CD14-positive monocyte (primary cell): Measurements from ENCODE around the gene ENTHD1. TPM values are rescaled to one million over a fixed set of nuclear protein-coding genes. Genes with fewer than 3 reads are reported as not detected.

Source experiments
- DNase-seq, 3 donors: peaks; one replicate each; pipeline ENCODE4 v3.0.0-alpha.2; 2011 to 2022
- H2AFZ ChIP-seq: 2 replicates; pipeline ENCODE4 v1.6.0; 2012; ENCODE audit warnings: mild to moderate bottlenecking, low read depth, low read length, inconsistent platforms; ENCODE audit not compliant: insufficient read depth, poor library complexity, severe bottlenecking
- H3K27ac ChIP-seq, 2 donors: 1 replicate in 1 of 2; 2 replicates in 1 of 2; pipeline ENCODE4 v1.5.1; 2012 to 2013; ENCODE audit warnings: low read length in 2 of 2, control low read depth in 1 of 2, inconsistent platforms in 1 of 2, low read depth in 1 of 2, mild to moderate bottlenecking in 1 of 2
- H3K27me3 ChIP-seq, 2 donors: one replicate each; pipeline versions ENCODE4 v1.6.0 to v1.6.1; 2011 to 2013; ENCODE audit warnings: low read length in 2 of 2; ENCODE audit not compliant: control insufficient read depth in 2 of 2, insufficient read depth in 2 of 2
- H3K36me3 ChIP-seq, 2 donors: replicated peaks in 1 of 2; 1 replicate in 1 of 2; 2 replicates in 1 of 2; pipeline versions ENCODE4 v1.5.1 to v1.6.1; 2012 to 2013; ENCODE audit warnings: low read length in 2 of 2, control low read depth in 1 of 2, inconsistent platforms in 1 of 2, mild to moderate bottlenecking in 1 of 2; ENCODE audit not compliant: insufficient read depth in 2 of 2, control insufficient read depth in 1 of 2
- H3K4me1 ChIP-seq, 2 donors: 1 replicate in 1 of 2; 2 replicates in 1 of 2; pipeline versions ENCODE4 v1.5.1 to v1.6.1; 2012 to 2013; ENCODE audit warnings: low read length in 2 of 2, control low read depth in 1 of 2, inconsistent platforms in 1 of 2, mild to moderate bottlenecking in 1 of 2, moderate library complexity in 1 of 2; ENCODE audit not compliant: insufficient read depth in 2 of 2, control insufficient read depth in 1 of 2
- H3K4me2 ChIP-seq: replicated peaks from 2 replicates; pipeline ENCODE3; 2012; ENCODE audit warnings: low read length, moderate library complexity, mild to moderate bottlenecking; ENCODE audit not compliant: poor library complexity, severe bottlenecking; ENCODE audit errors: extremely low read depth
- H3K4me3 ChIP-seq, 3 experiments: fragments of 200-600 bp in 1 of 3; sonication (generic) in 1 of 3; replicated peaks in 1 of 3; 1 replicate in 2 of 3; 2 replicates in 1 of 3; pipeline ENCODE4 v1.5.1; 2011 to 2013; ENCODE audit warnings: low read length in 3 of 3, mild to moderate bottlenecking in 3 of 3, control low read depth in 2 of 3, low read depth in 2 of 3, inconsistent platforms in 1 of 3, moderate library complexity in 1 of 3
- H3K79me2 ChIP-seq: 2 replicates; pipeline ENCODE4 v1.6.0; 2012; ENCODE audit warnings: mild to moderate bottlenecking, control low read depth, inconsistent platforms, low read length, moderate library complexity; ENCODE audit not compliant: insufficient read depth
- H3K9ac ChIP-seq: 2 replicates; pipeline ENCODE4 v1.6.0; 2017; ENCODE audit warnings: low read length, mild to moderate bottlenecking; ENCODE audit not compliant: insufficient read depth, poor library complexity, severe bottlenecking
- H3K9me3 ChIP-seq, 2 donors: replicated peaks in 1 of 2; 1 replicate in 1 of 2; 2 replicates in 1 of 2; pipeline versions ENCODE4 v1.5.1 to v1.6.1; 2012 to 2013; ENCODE audit warnings: low read length in 2 of 2, control low read depth in 1 of 2; ENCODE audit not compliant: control insufficient read depth in 1 of 2, insufficient read depth in 1 of 2
- H4K20me1 ChIP-seq: 2 replicates; pipeline ENCODE4 v1.6.0; 2012; ENCODE audit warnings: mild to moderate bottlenecking, low read length, control low read depth, moderate library complexity; ENCODE audit not compliant: insufficient read depth
- H3K27ac Mint-ChIP-seq, 7 donors: one replicate each; pipeline ENCODE4 v1.8.0; 2020; ENCODE audit warnings: mild to moderate bottlenecking in 7 of 7, mixed read lengths in 7 of 7, moderate library complexity in 6 of 7, inconsistent platforms in 2 of 7
- H3K27me3 Mint-ChIP-seq, 3 donors: one replicate each; pipeline ENCODE4 v1.8.0; 2021 to 2022; ENCODE audit warnings: low read depth in 3 of 3, mild to moderate bottlenecking in 3 of 3, mixed read lengths in 3 of 3, moderate library complexity in 3 of 3, inconsistent platforms in 1 of 3
- H3K36me3 Mint-ChIP-seq, 2 donors: one replicate each; pipeline ENCODE4 v1.8.0; 2020; ENCODE audit warnings: mixed read lengths in 2 of 2, inconsistent platforms in 1 of 2, mild to moderate bottlenecking in 1 of 2
- H3K4me1 Mint-ChIP-seq: one replicate; pipeline ENCODE4 v1.8.0; 2020; ENCODE audit warnings: mild to moderate bottlenecking, mixed read lengths
- H3K4me3 Mint-ChIP-seq, 2 donors: one replicate each; pipeline ENCODE4 v1.8.0; 2020; ENCODE audit warnings: mild to moderate bottlenecking in 2 of 2, mixed read lengths in 2 of 2, moderate library complexity in 1 of 2
- H3K9me3 Mint-ChIP-seq, 7 donors: one replicate each; pipeline ENCODE4 v1.8.0; 2020 to 2022; ENCODE audit warnings: mixed read lengths in 7 of 7, mild to moderate bottlenecking in 6 of 7, moderate library complexity in 6 of 7, inconsistent platforms in 2 of 7
- CTCF ChIP-seq: fragments of 200-600 bp; IDR thresholded peaks from one replicate; pipeline ENCODE4 v1.8.0; 2022; ENCODE audit warnings: antibody characterized with exemption, mild to moderate bottlenecking
- WGBS: methylation state at CpG from one replicate; pipeline ENCODE4 v1.1.5; 2013; ENCODE audit warnings: missing lambda C conversion rate; ENCODE audit not compliant: insufficient coverage; 5-methylcytosine and 5-hydroxymethylcytosine counted together
- intact Hi-C, 2 donors: fragments of 100-400 bp; cut with micrococcal nuclease; formaldehyde crosslinking; loops; one replicate each; pipeline versions ENCODE4 v1.15.0 to v1.15.1; 2023
- polyA plus RNA-seq, 3 donors: library from polyadenylated mRNA; depleted of rRNA in 1 of 3; unstranded in 2 of 3; stranded (reverse) in 1 of 3; fragments of 300-500 nt in 2 of 3; fragments of >200 nt in 1 of 3; fragmentation: Illumina TruSeq in 2 of 3; gene quantifications; 1 replicate in 2 of 3; 2 replicates in 1 of 3; pipeline ENCODE4 v1.2.3, GENCODE V29; 2012 to 2021

ENTHD1 gene
- polyA plus RNA-seq, 3 donors: not detected

GRCh38 chr22:39901565-39902146 is 8.1 kb upstream of the ENTHD1 start:
- Histone ChIP-seq H3K4me1 (peaks cover 32 to 41% of the 10 kb centered on the region in 2 donors), H3K27me3 (no peaks in the 10 kb centered on the region), H3K4me2 (no peak overlapping the region), H2AFZ (peak overlapping the region; percentile 57), H3K79me2 (no peaks in the 10 kb centered on the region), H3K9me3 (no peaks in the 10 kb centered on the region), H4K20me1 (no peaks in the 10 kb centered on the region), H3K9ac (no peak overlapping the region), H3K36me3 (no peaks in the 10 kb centered on the region), H3K27ac (no peak overlapping the region), H3K4me3 (no peak overlapping the region)
- intact Hi-C loops: no loop called here
- DNase-seq: no peak
- H3K27me3 Mint-ChIP-seq: no peaks in the 10 kb centered on the region
- TF ChIP-seq CTCF: no peak
- H3K36me3 Mint-ChIP-seq: no peaks in the 10 kb centered on the region
- WGBS: no CpG with 5 or more reads among the region's 8 CpGs
- no peaks in the 10 kb centered on the region for H3K9me3 Mint-ChIP-seq
- peaks cover 29% of the 10 kb centered on the region for H3K4me1 Mint-ChIP-seq
- peak overlapping the region in 1 of 7 donors; percentile 55 for H3K27ac Mint-ChIP-seq
- peak overlapping the region in 1 of 2 donors; percentile 31 for H3K4me3 Mint-ChIP-seq

DNA sequence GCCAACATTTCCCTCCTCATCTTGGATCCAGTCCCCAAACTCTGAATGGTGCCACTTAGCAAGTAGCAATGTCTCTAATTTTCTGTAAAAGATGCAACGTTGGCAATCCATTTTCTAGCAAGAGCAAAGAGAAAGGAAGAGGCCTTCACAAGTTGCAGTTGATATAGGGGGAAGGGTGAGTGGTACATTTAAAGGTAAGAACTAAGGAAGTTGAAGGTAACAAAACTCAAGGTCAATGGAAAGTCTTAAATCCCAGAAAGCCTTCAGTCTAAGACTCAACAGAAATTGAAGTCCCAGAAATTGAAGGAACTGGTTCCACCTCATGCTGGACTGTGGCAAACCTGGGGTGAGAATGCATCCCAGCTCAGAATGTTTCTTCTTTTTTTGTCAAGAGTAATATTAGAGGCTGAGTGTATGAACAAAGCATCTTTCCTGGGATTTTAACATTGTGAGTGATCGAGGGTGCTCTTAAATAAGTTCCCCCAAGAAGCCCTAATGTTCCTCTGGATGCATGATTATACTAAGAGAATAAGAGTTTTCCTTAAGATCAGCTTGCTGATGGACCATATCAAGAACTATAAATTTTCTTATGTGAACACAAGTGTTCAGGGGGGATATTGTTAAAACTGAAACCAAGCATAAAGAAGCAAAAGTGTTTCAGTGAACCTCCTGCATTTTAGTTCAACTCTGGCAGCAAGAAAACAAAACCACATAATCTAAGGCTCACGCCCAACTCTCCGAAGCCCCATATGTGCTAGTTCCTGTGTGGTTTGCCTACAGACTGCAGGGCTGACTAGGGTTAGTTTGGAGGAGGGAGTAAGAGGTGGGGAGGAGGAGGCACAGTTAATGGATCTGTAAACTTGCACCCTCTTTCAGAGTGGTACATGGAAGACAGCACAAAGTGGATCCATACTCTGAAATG is 7.0 kb upstream of the ENTHD1 start, which contains the start of gene GRAP2:
TSS of gene GRAP2 (plus strand) at position 779 of the 922 bp plus-strand sequence. CDS start 46,023 bp downstream, outside the sequence.
- H3K36me3 Mint-ChIP-seq: no peaks in the 10 kb centered on the region
- no peaks in the 10 kb centered on the region for H3K27me3 Mint-ChIP-seq
- Histone ChIP-seq H3K79me2 (no peaks in the 10 kb centered on the region), H3K4me1 (peaks cover 32 to 41% of the 10 kb centered on the region in 2 donors), H3K36me3 (no peaks in the 10 kb centered on the region), H3K9ac (no peak within 1 kb of the TSS), H3K4me2 (peak within 1 kb of the TSS; percentile 38), H3K4me3 (peak within 1 kb of the TSS in 1 of 3 experiments; percentile 31), H3K9me3 (no peaks in the 10 kb centered on the region), H3K27ac (no peak within 1 kb of the TSS), H2AFZ (peak within 1 kb of the TSS; percentile 57), H4K20me1 (no peaks in the 10 kb centered on the region), H3K27me3 (no peaks in the 10 kb centered on the region)
- no CpG with 5 or more reads among the region's 4 CpGs for WGBS
- DNase-seq: peak in 1 of 3 donors; percentile 13
- peak within 1 kb of the TSS in 3 of 7 donors; percentile 20 to 78 (median 61) for H3K27ac Mint-ChIP-seq
- H3K4me1 Mint-ChIP-seq: peaks cover 29% of the 10 kb centered on the region
- H3K4me3 Mint-ChIP-seq: peak within 1 kb of the TSS; percentile 39 to 62
- H3K9me3 Mint-ChIP-seq: no peaks in the 10 kb centered on the region
- no peak for TF ChIP-seq CTCF
- intact Hi-C loops: no loop called here
